ENCODE data around the gene EHD2. TPM values are rescaled to one million over a fixed set of nuclear protein-coding genes. Genes with fewer than 3 reads are reported as not detected.
"Not testable (repeated sequence)": the region's sequence is repeated elsewhere in the genome, so short reads cannot be mapped to it uniquely, and the experiment has no call there.

Gene EHD2, protein sequence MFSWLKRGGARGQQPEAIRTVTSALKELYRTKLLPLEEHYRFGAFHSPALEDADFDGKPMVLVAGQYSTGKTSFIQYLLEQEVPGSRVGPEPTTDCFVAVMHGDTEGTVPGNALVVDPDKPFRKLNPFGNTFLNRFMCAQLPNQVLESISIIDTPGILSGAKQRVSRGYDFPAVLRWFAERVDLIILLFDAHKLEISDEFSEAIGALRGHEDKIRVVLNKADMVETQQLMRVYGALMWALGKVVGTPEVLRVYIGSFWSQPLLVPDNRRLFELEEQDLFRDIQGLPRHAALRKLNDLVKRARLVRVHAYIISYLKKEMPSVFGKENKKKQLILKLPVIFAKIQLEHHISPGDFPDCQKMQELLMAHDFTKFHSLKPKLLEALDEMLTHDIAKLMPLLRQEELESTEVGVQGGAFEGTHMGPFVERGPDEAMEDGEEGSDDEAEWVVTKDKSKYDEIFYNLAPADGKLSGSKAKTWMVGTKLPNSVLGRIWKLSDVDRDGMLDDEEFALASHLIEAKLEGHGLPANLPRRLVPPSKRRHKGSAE
- total RNA-seq, result 148 and 336 TPM in 2 replicates

GRCh38 chr19:47713046-47714021, at the start of gene EHD2:
Gene EHD2, plus strand, starts transcription at chr19:47713422. Its CDS starts 3,191 bp downstream, at chr19:47716613.
- DNase-seq, result peak; percentile 81

DNA sequence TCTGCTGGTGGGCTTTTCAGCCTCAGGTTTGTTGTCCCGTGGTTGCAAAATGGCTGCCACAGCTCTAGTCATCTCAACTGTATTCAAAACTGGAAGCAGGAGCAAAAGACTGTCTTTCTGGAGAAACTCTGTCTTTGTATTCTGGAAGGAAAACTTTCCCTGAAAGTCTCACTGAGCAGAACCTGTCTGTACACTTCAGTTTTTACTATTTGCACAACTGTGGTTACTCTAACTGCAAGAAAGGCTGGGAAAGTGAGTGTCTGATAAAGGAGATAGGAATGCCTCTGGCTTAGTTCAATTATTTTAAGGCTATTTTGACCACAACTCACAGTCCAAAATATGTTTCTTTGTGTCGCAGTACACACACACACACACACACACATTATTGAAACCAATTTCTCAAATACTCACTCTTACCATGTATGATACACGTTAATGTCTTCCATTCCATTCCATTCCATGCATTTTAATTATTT, 49.7 kb upstream of the EHD2 start:
- no peak for DNase-seq

DNA sequence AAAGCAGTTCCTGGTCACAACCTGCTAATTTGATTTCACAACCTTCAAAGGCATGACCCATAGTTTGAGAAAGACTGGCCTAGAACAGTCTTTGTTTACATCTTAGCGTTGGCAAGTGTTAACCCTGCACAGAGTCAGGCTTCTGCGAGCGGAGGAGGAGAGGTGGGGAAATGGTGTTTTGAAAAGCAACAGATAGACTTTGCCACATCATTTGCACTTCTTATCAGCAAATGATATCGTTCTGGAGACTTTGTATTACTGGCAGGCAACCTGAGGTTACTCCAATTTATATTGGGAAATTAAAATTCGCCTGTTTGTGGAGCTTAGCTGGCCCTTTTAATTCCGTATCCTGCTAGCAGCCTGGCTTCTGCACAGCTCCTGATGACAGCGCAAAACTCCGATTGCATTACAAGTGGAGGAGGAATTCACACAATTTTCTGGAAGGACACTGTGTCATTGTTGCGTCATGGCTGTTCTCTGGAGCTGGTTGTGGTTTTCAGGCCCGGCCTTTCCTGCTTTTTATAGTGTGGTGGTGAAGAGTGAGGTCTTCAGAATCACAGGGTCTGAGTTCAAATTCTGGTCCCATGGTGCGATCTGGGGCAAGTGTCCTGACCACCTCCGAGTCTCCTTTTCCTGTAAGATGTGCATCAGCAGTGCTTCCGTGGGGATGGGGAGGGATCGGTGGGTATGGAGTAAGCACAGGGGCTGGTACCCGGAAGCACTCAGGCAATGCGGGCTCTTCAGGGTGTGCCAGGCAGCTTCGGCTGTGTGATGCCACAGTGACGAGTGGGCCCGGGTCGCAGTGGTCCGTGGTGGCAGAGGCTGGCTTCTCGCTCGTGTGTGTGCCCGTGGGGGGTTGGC, 49.1 kb upstream of the EHD2 start:
- no peak for DNase-seq

- DNase-seq, result not testable (repeated sequence)
Measured at GRCh38 chr19:47668556-47668955, 44.7 kb upstream of the EHD2 start.

- DNase-seq, result no peak
Measured at GRCh38 chr19:47670736-47671135, 42.5 kb upstream of the EHD2 start.

DNA sequence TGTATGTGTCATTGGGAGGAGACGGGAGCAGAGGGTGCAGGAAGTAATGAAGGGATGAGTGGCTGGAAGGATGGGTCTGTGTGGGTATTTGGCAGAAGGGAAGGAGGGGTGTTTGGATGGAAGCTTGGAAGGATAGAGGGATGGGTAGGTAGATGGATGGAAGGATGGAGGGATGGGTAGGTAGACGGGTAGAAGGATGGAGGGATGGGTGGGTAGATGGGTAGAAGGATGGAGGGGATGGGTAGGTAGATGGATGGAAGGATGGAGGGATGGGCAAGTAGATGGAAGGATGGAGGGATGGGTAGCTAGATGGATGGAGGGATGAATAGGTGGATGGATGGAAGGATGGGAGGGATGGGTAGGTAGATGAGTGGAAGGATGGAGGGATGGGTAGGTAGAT, 41.7 kb upstream of the EHD2 start:
- DNase-seq, result no peak

DNA sequence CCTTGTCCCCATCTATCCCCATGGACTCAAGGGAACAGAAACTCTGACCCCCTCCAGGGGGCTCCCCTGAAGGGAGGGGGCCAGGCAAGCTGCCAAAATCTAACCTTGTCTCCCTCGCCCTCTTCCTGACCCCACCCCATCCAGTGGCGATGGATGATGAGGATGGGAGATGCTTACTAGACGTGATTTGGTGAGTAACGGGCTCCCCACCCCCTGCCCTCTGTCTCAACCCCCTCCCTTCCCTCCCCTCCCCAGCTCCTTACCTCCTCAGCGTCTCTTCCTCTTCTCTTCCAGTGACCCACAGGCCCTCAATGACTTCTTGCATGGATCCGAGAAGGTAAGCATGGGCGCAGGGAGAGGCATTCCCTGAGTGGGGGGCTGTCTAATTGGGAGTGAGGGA, 39.8 kb upstream of the EHD2 start:
- DNase-seq, result no peak

DNA sequence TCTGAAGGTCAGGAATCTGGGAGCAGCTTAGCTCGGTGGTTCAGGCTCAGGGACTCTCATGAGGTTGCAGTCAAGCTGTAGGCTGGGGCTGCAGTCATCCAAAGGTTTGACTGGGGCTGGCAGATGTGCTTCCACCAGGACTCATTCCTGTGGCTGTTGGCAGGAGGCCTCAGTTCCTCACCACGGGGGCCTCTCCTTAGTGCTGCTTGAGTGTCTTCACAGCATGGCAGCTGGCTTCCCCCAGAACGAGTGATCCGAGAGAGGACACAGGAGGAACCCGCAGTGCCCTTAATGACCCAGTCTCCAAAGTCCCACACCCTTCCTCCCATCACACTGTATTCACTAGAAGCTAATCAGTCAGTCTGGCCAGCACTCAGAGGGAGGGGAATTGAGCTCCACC, 38.7 kb upstream of the EHD2 start:
- no peak for DNase-seq

GRCh38 chr19:47675271-47675670, 38.0 kb upstream of the EHD2 start:
- no peak for DNase-seq

DNA sequence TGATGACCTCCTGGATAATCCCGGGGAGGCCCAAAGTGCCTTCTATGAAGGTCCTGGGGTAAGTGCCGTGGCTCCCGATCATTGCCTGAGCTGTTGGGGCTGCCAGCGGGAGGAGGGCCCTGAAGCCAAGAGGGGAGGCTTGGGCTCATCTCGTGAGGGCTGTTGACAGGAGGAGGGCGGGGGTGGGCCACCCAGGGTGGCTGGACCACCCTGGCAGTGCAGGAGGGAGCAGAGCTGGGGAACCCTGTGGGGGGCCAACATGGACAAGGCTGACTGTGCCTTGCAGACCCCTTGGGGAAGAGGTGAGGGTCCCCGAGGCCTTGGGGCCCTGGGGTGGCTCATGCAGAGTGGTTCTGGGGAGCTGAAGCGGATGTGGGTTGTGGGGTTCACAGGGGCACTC, 37.4 kb upstream of the EHD2 start:
- DNase-seq, result no peak

- DNase-seq, result no peak
Measured at GRCh38 chr19:47676811-47677210, 36.4 kb upstream of the EHD2 start.

GRCh38 chr19:47679251-47679900, 33.8 kb upstream of the EHD2 start:
- DNase-seq, result no peak

DNA sequence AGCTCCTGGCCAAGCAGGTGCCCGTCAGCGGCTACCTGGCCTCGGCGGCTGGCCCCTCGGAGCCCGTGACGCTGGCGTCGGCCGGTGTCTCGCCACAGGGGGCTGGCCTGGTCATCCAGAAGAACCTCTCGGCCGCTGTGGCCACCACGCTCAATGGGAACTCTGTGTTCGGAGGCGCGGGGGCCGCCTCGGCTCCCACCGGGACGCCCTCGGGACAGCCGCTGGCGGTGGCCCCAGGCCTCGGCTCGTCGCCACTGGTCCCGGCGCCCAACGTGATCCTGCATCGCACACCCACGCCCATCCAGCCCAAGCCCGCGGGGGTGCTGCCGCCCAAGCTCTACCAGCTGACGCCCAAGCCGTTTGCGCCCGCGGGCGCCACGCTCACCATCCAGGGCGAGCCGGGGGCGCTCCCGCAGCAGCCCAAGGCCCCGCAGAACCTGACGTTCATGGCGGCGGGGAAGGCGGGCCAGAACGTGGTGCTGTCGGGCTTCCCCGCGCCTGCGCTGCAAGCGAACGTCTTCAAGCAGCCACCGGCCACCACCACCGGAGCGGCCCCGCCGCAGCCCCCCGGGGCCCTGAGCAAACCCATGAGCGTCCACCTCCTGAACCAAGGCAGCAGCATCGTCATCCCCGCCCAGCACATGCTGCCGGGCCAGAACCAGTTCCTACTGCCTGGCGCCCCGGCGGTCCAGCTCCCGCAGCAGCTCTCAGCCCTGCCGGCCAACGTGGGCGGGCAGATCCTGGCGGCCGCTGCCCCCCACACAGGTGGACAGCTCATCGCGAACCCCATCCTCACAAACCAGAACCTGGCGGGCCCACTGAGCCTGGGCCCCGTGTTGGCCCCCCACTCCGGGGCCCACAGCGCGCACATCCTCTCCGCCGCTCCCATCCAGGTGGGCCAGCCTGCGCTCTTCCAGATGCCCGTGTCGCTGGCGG, 33.0 kb upstream of the EHD2 start:
- DNase-seq, result no peak

- DNase-seq, result no peak
Measured at GRCh38 chr19:47680858-47681332, 32.3 kb upstream of the EHD2 start.

DNA sequence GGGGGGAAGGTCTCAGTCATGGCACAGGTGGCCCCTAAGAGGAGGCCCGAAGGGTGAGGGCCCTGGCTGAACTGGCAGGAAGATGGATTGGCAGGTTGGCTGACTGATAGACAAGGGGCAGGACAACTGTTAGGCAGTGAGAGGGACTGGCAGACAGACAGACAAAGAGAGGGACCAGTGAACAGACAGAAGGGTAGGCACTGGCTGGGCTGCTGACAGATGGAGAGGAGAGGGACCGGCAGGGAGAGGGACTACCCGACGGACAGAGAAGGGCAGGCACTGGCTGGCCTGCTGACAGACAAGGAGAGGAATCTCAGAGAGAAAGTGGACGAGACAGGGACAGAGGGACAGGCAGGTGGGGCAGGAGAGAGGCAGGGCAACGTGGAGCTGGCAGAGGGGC, 31.8 kb upstream of the EHD2 start:
- DNase-seq, result no peak

DNA sequence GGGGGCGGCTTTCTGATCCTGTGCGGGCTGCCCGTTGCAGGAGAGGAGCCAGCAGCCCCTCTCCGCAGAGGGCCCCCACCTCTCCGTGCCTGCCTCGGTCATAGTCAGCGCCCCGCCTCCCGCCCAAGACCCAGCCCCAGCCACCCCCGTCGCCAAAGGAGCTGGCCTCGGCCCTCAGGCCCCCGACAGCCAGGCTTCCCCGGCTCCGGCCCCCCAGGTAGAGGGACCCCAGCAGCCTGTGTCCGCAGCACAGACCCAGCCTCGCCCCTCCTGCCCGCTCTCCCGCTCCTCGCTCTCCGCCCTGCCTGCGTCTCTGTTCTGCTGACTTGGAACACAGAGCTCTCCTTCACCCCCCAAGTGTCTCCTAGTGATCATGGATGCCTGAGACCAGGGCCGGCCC, 31.3 kb upstream of the EHD2 start:
- no peak for DNase-seq

DNA sequence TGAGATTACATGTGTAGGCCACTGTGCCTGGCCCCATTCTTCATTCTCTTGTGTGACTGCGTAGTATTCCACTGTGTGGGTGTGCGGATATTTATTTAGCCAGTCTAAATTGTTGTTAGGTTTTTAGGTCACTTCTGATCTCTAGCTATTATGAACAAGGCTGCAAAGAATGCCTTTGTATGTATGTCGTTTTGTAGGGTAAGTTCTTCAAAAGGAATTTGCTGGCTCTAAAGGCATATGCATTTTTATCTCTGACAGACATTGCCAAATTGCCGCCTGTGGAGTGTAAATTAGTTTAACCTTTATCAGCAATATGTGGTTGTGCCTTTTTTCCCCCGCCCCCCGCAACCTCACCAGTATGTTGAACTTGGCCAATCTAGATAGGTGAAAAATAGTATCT, 30.3 kb upstream of the EHD2 start:
- DNase-seq, result no peak

DNA sequence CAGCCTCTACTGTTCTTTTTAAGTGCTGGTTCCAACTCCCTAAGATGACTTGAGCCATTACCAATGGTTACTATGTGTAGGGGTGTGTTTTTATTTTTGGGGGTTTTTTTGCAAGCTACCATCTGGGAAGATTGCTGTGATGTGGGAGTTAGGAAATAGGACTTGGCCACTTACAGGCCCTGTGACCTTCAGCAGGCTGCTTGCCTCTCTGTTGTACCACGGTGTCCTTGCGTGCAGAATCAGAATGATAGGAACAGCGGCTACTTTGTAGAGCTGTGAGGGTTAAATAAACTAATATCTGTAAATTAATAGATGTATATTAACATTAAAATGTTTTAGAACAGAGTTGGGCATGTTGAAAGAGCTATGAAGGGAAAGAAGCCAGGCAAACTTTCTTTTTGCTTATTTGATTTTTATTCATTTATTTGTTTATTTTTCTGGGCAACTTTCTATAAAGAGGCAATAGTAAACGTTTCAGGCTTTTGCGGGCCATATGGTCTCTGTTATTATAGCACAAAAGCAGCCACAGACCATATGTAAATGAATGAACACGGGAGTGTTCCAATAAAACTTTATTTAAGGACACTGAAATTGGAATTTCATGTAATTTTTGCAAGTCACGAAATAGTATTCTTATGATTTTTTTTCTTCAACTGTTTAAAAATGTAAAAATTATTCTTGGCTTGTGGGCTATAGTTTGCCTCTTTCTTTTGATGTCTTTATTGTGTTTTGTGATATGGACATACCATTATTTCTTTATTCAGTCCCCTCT, 26.4 kb upstream of the EHD2 start:
- no peak for DNase-seq

- no peak for DNase-seq
Measured at GRCh38 chr19:47687906-47688305, 25.3 kb upstream of the EHD2 start.

DNA sequence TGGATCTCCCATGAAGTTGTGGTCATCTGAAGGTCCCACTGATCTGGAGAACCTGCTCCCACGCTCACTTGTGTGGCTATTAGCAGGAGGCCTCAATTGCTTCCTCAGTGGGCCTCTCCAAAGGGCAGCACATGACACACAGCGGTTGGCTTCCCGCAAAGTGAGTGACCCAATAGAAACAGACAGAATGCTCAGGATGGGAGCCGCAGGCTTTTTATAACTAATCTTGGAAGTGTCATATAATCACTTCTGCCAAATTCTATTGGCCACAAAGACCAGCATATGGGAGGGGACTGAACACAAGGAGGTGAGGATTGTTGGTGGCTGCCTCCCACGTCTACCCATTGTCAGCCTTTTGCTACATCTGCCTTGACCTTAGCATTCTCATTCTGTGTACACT, 22.1 kb upstream of the EHD2 start:
- DNase-seq, result no peak
